Measurements from ENCODE around the gene MMP20. TPM values are rescaled to one million over a fixed set of nuclear protein-coding genes. Genes with fewer than 3 reads are reported as not detected.

The MMP20 gene
- total RNA-seq, 4 donors from 2014 or later: not detected

Other genes starting within 250 kb of the MMP20 start
- gene TMEM123, start 172.6 kb downstream of the MMP20 start, total RNA-seq: 100 to 1,000 TPM in 1 of 4 donors, 10 to 100 TPM in 3; 82.7 to 116 (median 88.8) TPM
- not detected for gene MMP7, start 94.6 kb downstream of the MMP20 start, total RNA-seq
- gene MMP27, start 80.4 kb upstream of the MMP20 start, total RNA-seq: under 1 TPM in 2 of 4 donors, not detected in 2; 0.33 to 0.45 TPM
- gene MMP8, start 99.6 kb upstream of the MMP20 start, total RNA-seq: 1 to 10 TPM in 1 of 4 donors, under 1 TPM in 1, not detected in 2; 0.23 to 1.3 TPM
- gene MMP10, start 155.3 kb upstream of the MMP20 start, total RNA-seq: not detected
- gene MMP1, start 172.8 kb upstream of the MMP20 start, total RNA-seq: under 1 TPM in 1 of 4 donors, not detected in 3; 0.17 TPM
- gene MMP3, start 218.3 kb upstream of the MMP20 start, total RNA-seq: 1 to 10 TPM in 3 of 4 donors, under 1 TPM in 1; 0.32 to 7.5 (median 1.3) TPM
- not detected for gene MMP12, start 249.7 kb upstream of the MMP20 start, total RNA-seq

Measured in esophagus muscularis mucosa (tissue), 4 donors.